Fibroblast of lung (primary cell): Measurements from ENCODE around the gene HACD2. TPM values are rescaled to one million over a fixed set of nuclear protein-coding genes. Genes with fewer than 3 reads are reported as not detected.

ENCODE experiments used
- DNase-seq, 2 donors: peaks; one replicate each; pipeline versions ENCODE4 v3.0.0 to v3.0.0-alpha.2; 2010; ENCODE audit warnings: low read depth in 2 of 2
- H2AFZ ChIP-seq: 2 replicates; pipeline ENCODE4 v1.5.1; 2012; ENCODE audit warnings: low read length, control low read depth, inconsistent platforms
- H3K27ac ChIP-seq: 2 replicates; pipeline ENCODE4 v1.5.1; 2011; ENCODE audit warnings: low read length, control low read depth; ENCODE audit not compliant: insufficient read depth
- H3K27me3 ChIP-seq: 2 replicates; pipeline ENCODE4 v1.5.1; 2011; ENCODE audit warnings: mild to moderate bottlenecking, low read length; ENCODE audit not compliant: control insufficient read depth, insufficient read depth
- H3K36me3 ChIP-seq: 2 replicates; pipeline ENCODE4 v1.5.1; 2011; ENCODE audit warnings: low read length; ENCODE audit not compliant: control insufficient read depth, insufficient read depth
- H3K4me1 ChIP-seq: 2 replicates; pipeline ENCODE4 v1.5.1; 2011; ENCODE audit warnings: low read length; ENCODE audit not compliant: control insufficient read depth, insufficient read depth; ENCODE audit errors: extremely low read depth
- H3K4me2 ChIP-seq: 2 replicates; pipeline ENCODE4 v1.5.1; 2011; ENCODE audit warnings: low read length, control low read depth; ENCODE audit not compliant: insufficient read depth; ENCODE audit errors: extremely low read depth
- H3K4me3 ChIP-seq, 4 experiments: fragments of 200-600 bp in 1 of 4; sonication (generic) in 1 of 4; replicated peaks in 1 of 4; 2 replicates each; pipeline ENCODE4 v1.5.1; 2011 to 2016; ENCODE audit warnings: low read length in 4 of 4, low read depth in 3 of 4, mild to moderate bottlenecking in 3 of 4, control low read depth in 2 of 4, inconsistent platforms in 1 of 4, mixed read lengths in 1 of 4; ENCODE audit not compliant: insufficient read depth in 1 of 4; ENCODE audit errors: control extremely low read depth in 1 of 4
- H3K79me2 ChIP-seq: 2 replicates; pipeline ENCODE4 v1.5.1; 2012; ENCODE audit warnings: mild to moderate bottlenecking, low read length, inconsistent platforms; ENCODE audit not compliant: control insufficient read depth, insufficient read depth
- H3K9ac ChIP-seq: 2 replicates; pipeline ENCODE4 v1.5.1; 2011; ENCODE audit warnings: mild to moderate bottlenecking, low read length, control low read depth; ENCODE audit not compliant: insufficient read depth
- H3K9me3 ChIP-seq: 2 replicates; pipeline ENCODE4 v1.5.1; 2012; ENCODE audit warnings: low read depth, low read length; ENCODE audit not compliant: control insufficient read depth, insufficient read depth
- H4K20me1 ChIP-seq: 2 replicates; pipeline ENCODE4 v1.5.1; 2011; ENCODE audit warnings: low read length; ENCODE audit not compliant: control insufficient read depth, insufficient read depth; ENCODE audit errors: extremely low read depth
- CTCF ChIP-seq, 2 donors: IDR thresholded peaks in 1 of 2; conservative IDR thresholded peaks in 1 of 2; 1 replicate in 1 of 2; 2 replicates in 1 of 2; pipeline ENCODE4 v1.5.1; 2011 to 2012; ENCODE audit warnings: low read length in 2 of 2, control low read depth in 1 of 2, inconsistent platforms in 1 of 2, low read depth in 1 of 2, mild to moderate bottlenecking in 1 of 2
- EZH2 ChIP-seq: IDR thresholded peaks from 2 replicates; pipeline ENCODE4 v1.5.1; 2012; ENCODE audit warnings: low read length, control low read depth, mild to moderate bottlenecking; ENCODE audit errors: missing control alignments
- polyA plus RNA-seq, 2 donors: library from polyadenylated mRNA; depleted of rRNA in 1 of 2; stranded (reverse) in 1 of 2; unstranded in 1 of 2; fragments of >200 nt; gene quantifications; 2 replicates each; pipeline ENCODE4 v1.2.1, GENCODE V29; 2011 to 2012; ENCODE audit warnings: missing spikeins in 1 of 2
- total RNA-seq: library from RNA; depleted of rRNA; stranded (reverse); fragments of >200 nt; gene quantifications from 2 replicates; pipeline ENCODE4 v1.2.1, GENCODE V29; 2014

The HACD2 gene
- total and polyA plus RNA-seq, 2 donors (not counting 1 experiment from before 2014, with no cell fraction given): 22.0 to 48.7 TPM

GRCh38 chr3:123486460-123486859 lies 98.4 kb downstream of the HACD2 start:
- Histone ChIP-seq H3K4me2 (no peak overlapping the region), H2AFZ (no peak overlapping the region), H3K4me1 (no peaks in the 10 kb centered on the region), H3K9me3 (no peaks in the 10 kb centered on the region), H4K20me1 (no peaks in the 10 kb centered on the region), H3K79me2 (no peaks in the 10 kb centered on the region), H3K36me3 (no peaks in the 10 kb centered on the region), H3K9ac (no peak overlapping the region), H3K27me3 (peaks cover 7% of the 10 kb centered on the region), H3K4me3 (no peak overlapping the region), H3K27ac (no peak overlapping the region)
- no peak for DNase-seq
- TF ChIP-seq EZH2: no peak
- no peak for TF ChIP-seq CTCF (conservative IDR thresholded peaks at IDR 0.05 in 1 of 2, IDR thresholded peaks at IDR 0.05 in 1 of 2; ENCODE audit: low read depth in 1 of 2, low read length in 2 of 2)

- Histone ChIP-seq H3K9ac (no peak overlapping the region), H3K4me3 (no peak overlapping the region), H3K27ac (no peak overlapping the region), H3K79me2 (no peaks in the 10 kb centered on the region), H3K9me3 (no peaks in the 10 kb centered on the region), H3K36me3 (no peaks in the 10 kb centered on the region), H3K4me2 (no peak overlapping the region), H3K27me3 (peaks cover 11% of the 10 kb centered on the region), H3K4me1 (no peaks in the 10 kb centered on the region), H4K20me1 (no peaks in the 10 kb centered on the region), H2AFZ (no peak overlapping the region)
- DNase-seq: no peak
- TF ChIP-seq EZH2 (no peak), CTCF (conservative IDR thresholded peaks at IDR 0.05 in 1 of 2, IDR thresholded peaks at IDR 0.05 in 1 of 2; ENCODE audit: low read depth in 1 of 2, low read length in 2 of 2) (no peak)
These were observed 99.3 kb downstream of the HACD2 start for GRCh38 chr3:123485551-123485950.

- Histone ChIP-seq H4K20me1 (no peaks in the 10 kb centered on the region), H3K27me3 (peaks cover 16% of the 10 kb centered on the region), H2AFZ (no peak overlapping the region), H3K4me1 (no peaks in the 10 kb centered on the region), H3K9me3 (no peaks in the 10 kb centered on the region), H3K36me3 (no peaks in the 10 kb centered on the region), H3K4me2 (no peak overlapping the region), H3K4me3 (no peak overlapping the region), H3K9ac (no peak overlapping the region), H3K27ac (no peak overlapping the region), H3K79me2 (no peaks in the 10 kb centered on the region)
- no peak for TF ChIP-seq EZH2
- TF ChIP-seq CTCF (conservative IDR thresholded peaks at IDR 0.05 in 1 of 2, IDR thresholded peaks at IDR 0.05 in 1 of 2; ENCODE audit: low read depth in 1 of 2, low read length in 2 of 2): no peak
- DNase-seq: no peak
These were observed 101.7 kb downstream of the HACD2 start for GRCh38 chr3:123483146-123483545.
